A673 (cell line): Measurements from ENCODE around the gene INCENP. TPM values are rescaled to one million over a fixed set of nuclear protein-coding genes. Genes with fewer than 3 reads are reported as not detected.

Source experiments
- BruUV-seq: library from RNA; stranded (reverse); fragments of 400-500 nt; replicated peaks from 2 replicates; lab custom pipeline; 2021; lab: Mats Ljungman, UMichigan
- CTCF ChIA-PET: fragments of 300-600 bp; sonication (Branson Sonifier 250); formaldehyde crosslinking; loops from one replicate; lab custom pipeline; 2022; ENCODE audit warnings: antibody characterized with exemption; lab: Charles Lee
- POLR2A ChIA-PET: fragments of 300-600 bp; sonication (Branson Sonifier 250); formaldehyde crosslinking; loops from one replicate; lab custom pipeline; 2022; ENCODE audit warnings: antibody characterized with exemption; ENCODE audit not compliant: low non-redundant PET; lab: Charles Lee
- DNase-seq: peaks from one replicate; pipeline ENCODE4 v3.0.0-alpha.2; 2015; ENCODE audit warnings: low spot score
- H3K27ac ChIP-seq: fragments of 200-600 bp; sonication (generic); 2 replicates; pipeline ENCODE4 v1.5.1; 2016; ENCODE audit warnings: mixed run types, low read depth, mild to moderate bottlenecking, mixed read lengths, antibody characterized with exemption, low read length; ENCODE audit not compliant: poor library complexity, severe bottlenecking
- H3K27me3 ChIP-seq: fragments of 200-600 bp; sonication (generic); replicated peaks from 2 replicates; pipeline ENCODE4 v1.6.1; 2017; ENCODE audit warnings: mixed run types, low read depth, mild to moderate bottlenecking, mixed read lengths, antibody characterized with exemption, low read length; ENCODE audit not compliant: insufficient read depth, poor library complexity
- H3K36me3 ChIP-seq: fragments of 200-600 bp; sonication (generic); 2 replicates; pipeline ENCODE4 v1.6.1; 2016; ENCODE audit warnings: mixed run types, mild to moderate bottlenecking, mixed read lengths, antibody characterized with exemption, low read length; ENCODE audit not compliant: insufficient read depth, poor library complexity, severe bottlenecking
- H3K4me1 ChIP-seq: fragments of 200-600 bp; sonication (generic); 2 replicates; pipeline ENCODE4 v1.6.1; 2017; ENCODE audit warnings: mixed run types, mild to moderate bottlenecking, mixed read lengths, antibody characterized with exemption, low read length; ENCODE audit not compliant: insufficient read depth, poor library complexity, severe bottlenecking
- H3K4me3 ChIP-seq: fragments of 200-600 bp; sonication (generic); 2 replicates; pipeline ENCODE4 v1.5.1; 2016; ENCODE audit warnings: low read depth, mixed run types, mild to moderate bottlenecking, mixed read lengths, low read length; ENCODE audit not compliant: poor library complexity, severe bottlenecking
- H3K9me3 ChIP-seq: fragments of 200-600 bp; sonication (generic); 2 replicates; pipeline ENCODE4 v1.6.1; 2016; ENCODE audit warnings: mixed run types, low read depth, mild to moderate bottlenecking, mixed read lengths, antibody characterized with exemption, low read length; ENCODE audit not compliant: poor library complexity, severe bottlenecking
- CTCF ChIP-seq: fragments of 300-800, 200-600 bp; sonication (generic); conservative IDR thresholded peaks from 2 replicates; pipeline ENCODE4 v1.5.1; 2017; ENCODE audit warnings: low read depth, mild to moderate bottlenecking, antibody characterized with exemption, low read length, moderate library complexity, mixed read lengths
- EZH2 ChIP-seq: fragments of 200-600 bp; sonication (generic); IDR thresholded peaks from 2 replicates; pipeline ENCODE4 v1.6.1; 2017; ENCODE audit warnings: borderline replicate concordance, low read depth, mild to moderate bottlenecking, mixed read lengths, antibody characterized with exemption, low read length; ENCODE audit not compliant: poor library complexity, severe bottlenecking
- intact Hi-C: fragments of 100-400 bp; cut with micrococcal nuclease; formaldehyde crosslinking; loops from one replicate; pipeline ENCODE4 v1.10.0; 2022; ENCODE audit not compliant: unreplicated experiment
- total RNA-seq: library from RNA; stranded (reverse); gene quantifications from 2 replicates; pipeline ENCODE4 v1.2.3, GENCODE V29; 2021

INCENP gene
- total RNA-seq, 1 experiment from 2014 or later, result 233 TPM

GRCh38 chr11:62172294-62172693 lies 48.5 kb downstream of the INCENP start:
- intact Hi-C loops, result loop anchor here (5.0 kb wide), 1 partner anchor 35 kb away; the partner anchor contains the start of gene SCGB2A1
- no peak overlapping the region for H3K27ac ChIP-seq
- no peaks in the 10 kb centered on the region for H3K4me1 ChIP-seq
- no TSS peak for BruUV-seq
- H3K4me3 ChIP-seq, result no peak overlapping the region
- DNase-seq, result no peak
- H3K36me3 ChIP-seq, result no peaks in the 10 kb centered on the region
- ChIA-PET CTCF (interaction anchor here (0.6 kb wide), 1 partner anchor 144 kb away, joined by 3 read pairs; no protein-coding TSS in a partner anchor), POLR2A (no interaction called here)
- H3K27me3 ChIP-seq, result peaks cover 63% of the 10 kb centered on the region
- TF ChIP-seq CTCF (no peak), EZH2 (no peak)
- H3K9me3 ChIP-seq, result no peaks in the 10 kb centered on the region

GRCh38 chr11:62176766-62177165 lies 53.0 kb downstream of the INCENP start:
- Histone ChIP-seq H3K27me3 (peaks cover 65% of the 10 kb centered on the region), H3K36me3 (no peaks in the 10 kb centered on the region), H3K4me3 (no peak overlapping the region), H3K4me1 (no peaks in the 10 kb centered on the region), H3K27ac (no peak overlapping the region), H3K9me3 (no peaks in the 10 kb centered on the region)
- DNase-seq, result no peak
- intact Hi-C loops, result no loop called here
- ChIA-PET CTCF (no interaction called here), POLR2A (no interaction called here)
- BruUV-seq, result no TSS peak
- TF ChIP-seq CTCF, result no peak
- no peak for TF ChIP-seq EZH2

- TF ChIP-seq EZH2, result no peak
- no peak for TF ChIP-seq CTCF
- H3K27ac ChIP-seq, result no peak overlapping the region
- H3K4me3 ChIP-seq, result no peak overlapping the region
- peaks cover 47% of the 10 kb centered on the region for H3K27me3 ChIP-seq
- DNase-seq, result no peak
- ChIA-PET POLR2A (no interaction called here), CTCF (no interaction called here)
- no peaks in the 10 kb centered on the region for H3K36me3 ChIP-seq
- intact Hi-C loops, result no loop called here
- H3K4me1 ChIP-seq, result no peaks in the 10 kb centered on the region
- BruUV-seq, result no TSS peak
- H3K9me3 ChIP-seq, result no peaks in the 10 kb centered on the region
Measured at GRCh38 chr11:62179995-62180394, 56.2 kb downstream of the INCENP start.
